GM19438 (cell line): ENCODE measurements around the gene NFE2L3.
"Not testable (repeated sequence)": the region's sequence is repeated elsewhere in the genome, so short reads cannot be mapped to it uniquely, and the experiment has no call there.

Experiments
- ATAC-seq: cut with Tn5 transposase; IDR thresholded peaks from one replicate; pipeline ENCODE4 v1.9.1; 2021; ENCODE audit warnings: low read depth; ENCODE audit not compliant: unreplicated experiment

NFE2L3 gene

DNA sequence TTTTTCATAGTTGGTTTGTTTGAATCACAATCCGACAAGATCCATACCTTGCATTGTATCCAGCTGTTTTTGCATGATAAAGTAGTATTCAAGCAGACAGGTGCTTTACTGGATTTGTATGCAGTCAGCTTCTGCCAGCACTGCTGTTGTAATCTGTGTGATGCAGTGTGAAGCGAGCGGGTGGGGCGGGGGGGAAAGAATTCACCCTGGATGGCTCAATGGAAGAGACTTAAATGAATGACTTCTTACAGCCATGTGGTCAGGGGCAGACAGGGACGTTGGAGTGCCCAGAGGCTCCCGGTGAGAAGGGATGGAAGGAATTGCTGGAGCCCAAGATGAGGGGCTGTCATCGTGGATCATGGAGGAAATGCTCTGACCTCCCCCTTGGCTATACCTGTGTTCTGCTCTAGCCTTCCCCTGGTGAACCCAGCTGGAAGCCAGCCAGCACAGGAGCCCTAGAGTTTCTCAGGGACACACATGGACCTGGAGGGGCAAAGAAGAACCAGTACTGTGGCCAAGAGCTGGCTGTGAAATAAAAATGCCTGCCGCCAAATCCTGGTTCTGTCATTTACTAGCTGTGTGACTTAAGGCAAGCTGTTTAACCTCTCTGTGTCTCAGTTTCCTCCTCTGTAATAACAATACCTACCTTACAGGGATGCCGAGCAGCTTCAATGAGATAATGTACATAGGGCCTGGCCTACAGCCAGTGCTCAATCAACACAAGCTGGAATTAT lies 14.1 kb downstream of the NFE2L3 start:
- ATAC-seq, result no peak

- no peak for ATAC-seq
Observed at GRCh38 chr7:26166684-26167266, 14.8 kb downstream of the NFE2L3 start.

- ATAC-seq, result peak; percentile 77
Observed at GRCh38 chr7:26167303-26167934, 15.4 kb downstream of the NFE2L3 start.

DNA sequence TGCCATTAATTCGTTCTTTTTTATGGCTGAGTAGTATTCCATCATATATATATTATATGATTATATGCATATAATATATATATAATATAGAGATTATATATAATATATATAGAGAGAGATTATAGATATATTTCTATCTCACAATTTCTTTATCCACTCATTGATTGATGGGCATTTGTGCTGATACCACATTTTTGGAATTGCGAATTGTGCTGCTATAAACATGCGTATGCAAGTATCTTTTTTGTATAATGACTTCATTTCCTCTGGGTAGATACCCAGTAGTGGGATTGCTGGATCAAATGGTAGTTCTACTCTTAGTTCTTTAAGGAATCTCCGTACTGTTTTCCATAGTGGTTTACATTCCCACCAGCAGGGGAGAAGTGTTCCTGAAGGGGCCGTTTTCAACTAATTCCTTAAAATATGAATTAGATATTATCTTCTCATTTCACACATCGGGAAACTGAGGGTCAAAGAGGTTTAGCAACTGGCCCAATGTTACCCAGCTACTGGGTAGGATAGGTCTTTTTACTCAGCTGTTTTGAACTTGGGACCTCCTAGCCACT lies 16.5 kb downstream of the NFE2L3 start:
- no peak for ATAC-seq

- ATAC-seq, result no peak
Observed at GRCh38 chr7:26169271-26169670, 17.3 kb downstream of the NFE2L3 start.

DNA sequence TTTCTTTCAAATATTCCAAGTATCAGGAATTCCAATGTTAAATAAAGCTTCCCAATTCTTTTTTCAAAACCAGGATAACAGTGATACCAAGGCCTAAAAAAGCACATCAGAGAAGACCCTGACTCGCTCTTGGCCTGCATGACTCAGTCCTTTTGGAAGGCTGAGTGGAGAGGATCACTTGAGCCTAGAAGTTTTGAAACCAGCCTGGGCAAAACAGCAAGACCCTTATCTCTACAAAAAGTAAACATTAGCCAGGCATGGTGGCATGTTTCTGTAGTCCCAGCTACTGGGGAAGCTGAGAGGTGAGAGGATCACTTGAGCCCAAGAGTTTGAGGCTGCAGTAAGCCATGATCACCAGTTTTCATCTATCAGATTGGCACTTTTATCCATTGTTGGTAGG lies 18.7 kb downstream of the NFE2L3 start:
- no peak for ATAC-seq

- ATAC-seq, result no peak
Observed at GRCh38 chr7:26171601-26172000, 19.6 kb downstream of the NFE2L3 start.

GRCh38 chr7:26172048-26172447 lies 20.1 kb downstream of the NFE2L3 start:
- no peak for ATAC-seq

- ATAC-seq, result not testable (repeated sequence)
Observed at GRCh38 chr7:26175903-26176302, 23.9 kb downstream of the NFE2L3 start.

- ATAC-seq, result not testable (repeated sequence)
Observed at GRCh38 chr7:26176696-26177095, 24.7 kb downstream of the NFE2L3 start.

- ATAC-seq, result not testable (repeated sequence)
Observed at GRCh38 chr7:26177269-26177668, 25.3 kb downstream of the NFE2L3 start.

- no peak for ATAC-seq
Observed at GRCh38 chr7:26178272-26178960, 26.4 kb downstream of the NFE2L3 start.

DNA sequence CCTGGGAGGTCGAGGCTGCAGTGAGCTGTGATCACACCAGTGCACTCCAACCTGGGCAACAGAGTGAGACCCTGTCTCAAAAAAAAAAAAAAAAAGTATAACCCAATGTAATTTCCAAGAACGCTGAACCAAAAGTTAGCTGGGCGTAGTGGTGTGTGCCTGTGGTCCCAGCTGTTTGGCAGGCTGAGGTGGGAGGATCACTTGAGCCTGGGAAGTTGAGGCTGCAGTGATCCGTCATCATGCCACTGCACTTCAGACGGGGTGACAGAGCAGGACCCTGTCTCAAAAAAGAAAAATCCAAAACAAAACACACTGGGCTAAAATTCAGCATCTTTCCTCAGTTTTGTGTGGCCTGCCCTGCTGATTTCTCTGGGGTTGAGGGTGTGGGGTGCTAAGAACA lies 27.4 kb downstream of the NFE2L3 start:
- ATAC-seq, result no peak

DNA sequence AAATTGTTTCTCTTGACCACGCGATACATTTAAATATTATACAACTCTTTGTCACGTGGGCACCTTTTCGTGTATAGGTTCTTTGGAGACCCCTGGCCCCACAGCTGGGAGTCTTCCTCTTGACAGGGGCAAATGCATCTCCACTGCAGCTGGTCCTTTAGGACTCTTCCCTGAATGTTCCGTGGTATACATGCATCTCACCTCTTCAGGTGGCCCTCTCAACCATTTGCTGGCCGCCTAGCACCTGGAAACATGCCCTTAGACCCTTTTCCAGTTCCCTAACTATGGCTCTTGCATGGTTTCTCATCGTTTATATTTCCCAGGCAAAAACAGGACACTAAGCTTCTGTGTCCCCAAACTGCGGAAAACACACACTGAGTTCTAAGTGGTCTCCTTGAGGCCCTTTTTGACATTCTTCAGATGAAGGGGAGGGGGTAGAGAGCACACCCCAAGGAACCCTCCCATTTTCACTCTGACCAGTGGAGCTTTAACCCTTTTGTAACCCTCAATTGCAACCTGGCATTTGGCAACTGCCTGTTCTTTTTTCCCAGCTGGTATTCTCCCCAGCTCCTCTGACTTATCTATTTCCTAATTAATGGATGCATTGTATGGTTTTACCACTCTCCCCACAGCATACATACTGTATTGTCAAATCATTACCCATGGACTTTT lies 28.0 kb downstream of the NFE2L3 start:
- ATAC-seq, result no peak

GRCh38 chr7:26180792-26181198 lies 28.8 kb downstream of the NFE2L3 start:
- no peak for ATAC-seq

- ATAC-seq, result no peak
Observed at GRCh38 chr7:26181474-26182227, 29.7 kb downstream of the NFE2L3 start.

DNA sequence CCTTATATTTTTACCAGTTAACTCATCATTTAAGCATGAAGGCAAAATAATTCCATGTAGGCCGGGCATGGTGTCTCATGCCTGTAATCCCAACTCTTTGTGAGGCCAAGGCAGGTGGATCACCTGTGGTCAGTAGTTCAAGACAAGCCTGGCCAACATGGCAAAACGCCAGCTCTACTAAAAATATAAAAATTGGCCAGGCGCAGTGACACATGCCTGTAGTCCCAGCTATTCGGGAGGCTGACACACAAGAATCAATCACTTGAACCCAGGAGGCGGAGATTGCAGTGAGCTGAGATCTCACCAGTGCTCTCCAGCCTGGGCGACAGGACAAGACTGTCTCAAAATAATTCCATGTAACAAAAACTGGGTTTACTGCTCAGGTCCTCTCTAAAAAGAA lies 30.3 kb downstream of the NFE2L3 start:
- no peak for ATAC-seq

GRCh38 chr7:26182706-26183105 lies 30.7 kb downstream of the NFE2L3 start:
- no peak for ATAC-seq

DNA sequence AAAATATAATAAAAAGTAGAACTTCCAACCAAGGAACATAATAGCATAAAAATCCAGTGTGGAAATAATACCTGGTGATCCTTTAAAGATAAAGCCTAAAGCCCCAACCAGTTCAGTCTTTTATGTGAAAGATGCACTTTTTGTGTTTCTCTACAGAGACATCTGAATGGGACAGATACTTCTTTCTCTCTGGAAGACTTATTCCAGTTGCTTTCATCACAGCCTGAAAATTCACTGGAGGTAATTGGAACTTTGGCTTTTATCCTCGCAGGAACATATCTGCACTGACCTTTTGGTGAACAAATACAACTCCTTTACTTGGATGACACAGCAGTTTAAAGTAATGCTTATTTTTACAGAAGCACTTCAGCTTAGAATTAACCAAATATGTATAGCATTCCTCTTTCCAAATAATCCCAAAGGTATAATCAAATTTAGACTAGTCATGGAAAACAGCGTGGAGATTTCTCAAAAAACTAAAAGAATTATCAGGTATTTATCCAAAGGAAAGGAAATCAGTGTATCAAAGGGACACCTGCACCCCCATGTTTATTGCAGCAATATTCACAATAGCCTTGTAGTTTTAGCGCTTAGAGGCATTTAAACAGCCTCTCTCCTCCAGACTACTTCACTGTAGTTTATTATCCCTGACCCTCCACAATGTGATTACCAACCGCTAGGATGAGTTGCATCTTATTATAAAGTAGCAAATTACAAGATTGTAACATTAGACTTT lies 31.7 kb downstream of the NFE2L3 start:
- no peak for ATAC-seq
